ENCODE results near the gene PIP5K1B.

Gene PIP5K1B

GRCh38 chr9:68877219-68877618 is 172.2 kb downstream of the PIP5K1B start:
- no peaks in the 10 kb centered on the region for H3K9me2 ChIP-seq (replicated peaks; ENCODE audit: insufficient read depth, low read length)
- no peaks in the 10 kb centered on the region for H4K20me1 ChIP-seq (ENCODE audit: insufficient read depth, low read length)
- no peak overlapping the region for H2AFZ ChIP-seq (ENCODE audit: low read length)
- no peak overlapping the region for H3K9ac ChIP-seq (ENCODE audit: low read length)
- DNase-seq = no peak
- H3K9me3 ChIP-seq (replicated peaks; ENCODE audit: insufficient read depth, low read length) = no peaks in the 10 kb centered on the region
- no peaks in the 10 kb centered on the region for H3K27me3 ChIP-seq (replicated peaks; ENCODE audit: insufficient read depth, low read length)
- no peaks in the 10 kb centered on the region for H3K4me1 ChIP-seq (ENCODE audit: low read length)
- H3K4me3 ChIP-seq (ENCODE audit: low read length) = no peak overlapping the region
- TF ChIP-seq EZH2 (optimal IDR thresholded peaks at IDR 0.05; ENCODE audit: low read depth, low read length) (no peak), EZH2phosphoT487 (IDR thresholded peaks at IDR 0.05; ENCODE audit: low read length) (no peak), CTCF (IDR thresholded peaks at IDR 0.05; ENCODE audit: low read length) (no peak)
- H3F3A ChIP-seq (ENCODE audit: insufficient read depth, low read length) = no peaks in the 10 kb centered on the region
- H3K4me2 ChIP-seq (ENCODE audit: low read depth, low read length) = no peak overlapping the region
- no peak overlapping the region for H3K27ac ChIP-seq (ENCODE audit: low read length)
- H3K36me3 ChIP-seq (replicated peaks; ENCODE audit: insufficient read depth, low read length) = no peaks in the 10 kb centered on the region
- H3K79me2 ChIP-seq (ENCODE audit: low read length) = no peaks in the 10 kb centered on the region

- Histone ChIP-seq H3K9me3 (replicated peaks; ENCODE audit: insufficient read depth, low read length) (no peaks in the 10 kb centered on the region), H3K36me3 (replicated peaks; ENCODE audit: insufficient read depth, low read length) (no peaks in the 10 kb centered on the region), H3K9me2 (replicated peaks; ENCODE audit: insufficient read depth, low read length) (no peaks in the 10 kb centered on the region), H2AFZ (ENCODE audit: low read length) (no peak overlapping the region), H3K4me2 (ENCODE audit: low read depth, low read length) (no peak overlapping the region), H4K20me1 (ENCODE audit: insufficient read depth, low read length) (no peaks in the 10 kb centered on the region), H3F3A (ENCODE audit: insufficient read depth, low read length) (no peaks in the 10 kb centered on the region), H3K27ac (ENCODE audit: low read length) (no peak overlapping the region), H3K4me1 (ENCODE audit: low read length) (no peaks in the 10 kb centered on the region), H3K4me3 (ENCODE audit: low read length) (no peak overlapping the region), H3K79me2 (ENCODE audit: low read length) (no peaks in the 10 kb centered on the region), H3K9ac (ENCODE audit: low read length) (no peak overlapping the region), H3K27me3 (replicated peaks; ENCODE audit: insufficient read depth, low read length) (no peaks in the 10 kb centered on the region)
- no peak for TF ChIP-seq EZH2 (optimal IDR thresholded peaks at IDR 0.05; ENCODE audit: low read depth, low read length)
- no peak for TF ChIP-seq CTCF (IDR thresholded peaks at IDR 0.05; ENCODE audit: low read length)
- no peak for DNase-seq
Measured at GRCh38 chr9:68878450-68878849, 173.4 kb downstream of the PIP5K1B start.

GRCh38 chr9:68883224-68883623 is 178.2 kb downstream of the PIP5K1B start:
- no peak overlapping the region for H2AFZ ChIP-seq (ENCODE audit: low read length)
- TF ChIP-seq EZH2 (optimal IDR thresholded peaks at IDR 0.05; ENCODE audit: low read depth, low read length) (no peak), CTCF (IDR thresholded peaks at IDR 0.05; ENCODE audit: low read length) (no peak), EZH2phosphoT487 (IDR thresholded peaks at IDR 0.05; ENCODE audit: low read length) (no peak)
- H3K27ac ChIP-seq (ENCODE audit: low read length) = no peak overlapping the region
- no peaks in the 10 kb centered on the region for H3K9me3 ChIP-seq (replicated peaks; ENCODE audit: insufficient read depth, low read length)
- no peaks in the 10 kb centered on the region for H3K36me3 ChIP-seq (replicated peaks; ENCODE audit: insufficient read depth, low read length)
- H3F3A ChIP-seq (ENCODE audit: insufficient read depth, low read length) = no peaks in the 10 kb centered on the region
- no peaks in the 10 kb centered on the region for H3K9me2 ChIP-seq (replicated peaks; ENCODE audit: insufficient read depth, low read length)
- no peak overlapping the region for H3K4me3 ChIP-seq (ENCODE audit: low read length)
- no peaks in the 10 kb centered on the region for H3K79me2 ChIP-seq (ENCODE audit: low read length)
- no peak overlapping the region for H3K9ac ChIP-seq (ENCODE audit: low read length)
- H3K27me3 ChIP-seq (replicated peaks; ENCODE audit: insufficient read depth, low read length) = no peaks in the 10 kb centered on the region
- DNase-seq = no peak
- H4K20me1 ChIP-seq (ENCODE audit: insufficient read depth, low read length) = no peaks in the 10 kb centered on the region
- peaks cover 5% of the 10 kb centered on the region; the same call in 1 of the 2 replicates for H3K4me1 ChIP-seq (ENCODE audit: low read length)
- H3K4me2 ChIP-seq (ENCODE audit: low read depth, low read length) = no peak overlapping the region

Measured in MM.1S (cell line).